Chondrocyte (in vitro differentiated cells): ENCODE results near the gene S100A12. TPM values are rescaled to one million over a fixed set of nuclear protein-coding genes. Genes with fewer than 3 reads are reported as not detected.
"Not testable (repeated sequence)": the region's sequence is repeated elsewhere in the genome, so short reads cannot be mapped to it uniquely, and the experiment has no call there.

Experiments used
- DNase-seq: peaks from one replicate; pipeline ENCODE4 v3.0.0; 2021; ENCODE audit warnings: mixed read lengths, low spot score
- H3K27ac Mint-ChIP-seq: one replicate; pipeline ENCODE4 v1.8.0; 2021; ENCODE audit warnings: mild to moderate bottlenecking, moderate library complexity, mixed read lengths; ENCODE audit not compliant: unreplicated experiment
- H3K27me3 Mint-ChIP-seq: 2 replicates; pipeline ENCODE4 v1.8.0; 2021; ENCODE audit warnings: low read depth, mixed read lengths
- H3K36me3 Mint-ChIP-seq: 2 replicates; pipeline ENCODE4 v1.8.0; 2021; ENCODE audit warnings: low read depth, mixed read lengths
- H3K4me1 Mint-ChIP-seq: 2 replicates; pipeline ENCODE4 v1.8.0; 2021; ENCODE audit warnings: low read depth, mild to moderate bottlenecking, mixed read lengths
- H3K4me3 Mint-ChIP-seq: one replicate; pipeline ENCODE4 v1.8.0; 2021; ENCODE audit warnings: mild to moderate bottlenecking, moderate library complexity, mixed read lengths; ENCODE audit not compliant: unreplicated experiment
- H3K9me3 Mint-ChIP-seq: 2 replicates; pipeline ENCODE4 v1.8.0; 2021; ENCODE audit warnings: low read depth, mixed read lengths
- long read RNA-seq: library from polyadenylated mRNA; stranded (forward); transcript quantifications from one replicate; pipeline ENCODE4 v2.0.0, GENCODE V29; 2021
- total RNA-seq: library from RNA; stranded (reverse); gene quantifications from 3 replicates; pipeline ENCODE4 v1.2.1, GENCODE V29; 2021
- TF ChIP-seq, protein P1 (sequence below): fragments of 200-600 bp; sonication (generic); IDR thresholded peaks from 2 replicates; pipeline ENCODE4 v1.5.0; 2021; ENCODE audit warnings: antibody characterized with exemption, mild to moderate bottlenecking, moderate library complexity

The S100A12 gene
- total RNA-seq, result not detected in 3 replicates
- long read RNA-seq, result 0 reads

DNA sequence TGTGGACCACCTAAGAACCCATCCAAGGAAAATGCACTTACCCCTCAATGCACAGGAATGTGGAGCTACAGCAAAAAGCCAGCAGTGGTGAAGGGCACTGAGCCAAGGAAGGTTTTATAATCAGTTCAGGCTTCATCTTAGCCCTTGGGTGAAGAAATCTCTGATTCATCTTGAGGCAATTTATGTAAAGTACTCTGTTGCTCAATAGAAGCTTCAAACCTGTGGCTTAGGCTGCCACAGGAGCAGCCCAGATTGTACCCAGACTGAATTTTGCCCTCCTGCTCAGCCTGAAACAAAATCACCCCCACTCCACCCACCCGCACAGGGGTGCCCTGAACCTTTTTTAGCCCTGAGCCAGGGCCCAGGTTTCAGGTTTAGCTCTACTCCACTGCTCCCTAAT is at the start of gene S100A12:
S100A12 (minus strand) TSS at position 111 of the 400 bp plus-strand sequence. CDS start 1,029 bp downstream, outside the sequence.
- Mint-ChIP-seq H3K27ac (no peak within 1 kb of the TSS), H3K4me3 (no peak within 1 kb of the TSS), H3K27me3 (peaks cover 14% of the 10 kb centered on the region), H3K9me3 (no peaks in the 10 kb centered on the region), H3K4me1 (no peaks in the 10 kb centered on the region), H3K36me3 (no peaks in the 10 kb centered on the region)
- TF ChIP-seq, protein P1, sequence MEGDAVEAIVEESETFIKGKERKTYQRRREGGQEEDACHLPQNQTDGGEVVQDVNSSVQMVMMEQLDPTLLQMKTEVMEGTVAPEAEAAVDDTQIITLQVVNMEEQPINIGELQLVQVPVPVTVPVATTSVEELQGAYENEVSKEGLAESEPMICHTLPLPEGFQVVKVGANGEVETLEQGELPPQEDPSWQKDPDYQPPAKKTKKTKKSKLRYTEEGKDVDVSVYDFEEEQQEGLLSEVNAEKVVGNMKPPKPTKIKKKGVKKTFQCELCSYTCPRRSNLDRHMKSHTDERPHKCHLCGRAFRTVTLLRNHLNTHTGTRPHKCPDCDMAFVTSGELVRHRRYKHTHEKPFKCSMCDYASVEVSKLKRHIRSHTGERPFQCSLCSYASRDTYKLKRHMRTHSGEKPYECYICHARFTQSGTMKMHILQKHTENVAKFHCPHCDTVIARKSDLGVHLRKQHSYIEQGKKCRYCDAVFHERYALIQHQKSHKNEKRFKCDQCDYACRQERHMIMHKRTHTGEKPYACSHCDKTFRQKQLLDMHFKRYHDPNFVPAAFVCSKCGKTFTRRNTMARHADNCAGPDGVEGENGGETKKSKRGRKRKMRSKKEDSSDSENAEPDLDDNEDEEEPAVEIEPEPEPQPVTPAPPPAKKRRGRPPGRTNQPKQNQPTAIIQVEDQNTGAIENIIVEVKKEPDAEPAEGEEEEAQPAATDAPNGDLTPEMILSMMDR, result no peak
- DNase-seq, result no peak

DNA sequence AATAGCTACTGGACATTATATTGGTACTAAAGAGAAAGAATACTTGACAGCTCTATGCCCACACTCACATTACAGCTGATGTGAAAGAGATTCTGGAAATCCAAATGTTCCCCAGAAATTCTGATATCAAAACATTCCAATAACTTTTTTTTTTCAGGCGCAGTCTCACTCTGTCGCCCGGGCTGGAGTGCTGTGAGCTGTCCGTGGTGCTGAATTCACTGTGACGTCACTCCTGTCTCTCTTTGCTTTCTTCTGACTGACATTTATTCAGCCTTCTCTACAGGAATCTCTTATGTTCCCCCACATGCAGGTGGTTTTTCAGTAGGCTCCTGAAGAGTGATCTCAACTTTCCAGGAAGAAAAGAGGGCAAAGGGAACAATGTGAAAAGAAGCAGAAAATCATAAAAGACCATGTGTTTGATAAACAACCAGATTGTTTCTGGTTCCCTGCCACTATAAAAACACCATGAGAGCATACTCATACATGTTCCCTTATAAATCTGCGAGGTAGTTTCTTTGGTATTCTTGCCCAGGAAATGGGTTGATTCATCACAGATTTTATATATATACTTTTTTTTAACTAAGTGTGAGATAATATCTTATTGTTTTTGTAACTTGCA is 47.1 kb upstream of the S100A12 start:
- no peak for DNase-seq
- Mint-ChIP-seq H3K9me3 (no peaks in the 10 kb centered on the region), H3K27me3 (peaks cover 23% of the 10 kb centered on the region), H3K27ac (no peak overlapping the region), H3K36me3 (no peaks in the 10 kb centered on the region), H3K4me3 (no peak overlapping the region), H3K4me1 (no peaks in the 10 kb centered on the region)
- TF ChIP-seq, protein P1, result no peak

DNA sequence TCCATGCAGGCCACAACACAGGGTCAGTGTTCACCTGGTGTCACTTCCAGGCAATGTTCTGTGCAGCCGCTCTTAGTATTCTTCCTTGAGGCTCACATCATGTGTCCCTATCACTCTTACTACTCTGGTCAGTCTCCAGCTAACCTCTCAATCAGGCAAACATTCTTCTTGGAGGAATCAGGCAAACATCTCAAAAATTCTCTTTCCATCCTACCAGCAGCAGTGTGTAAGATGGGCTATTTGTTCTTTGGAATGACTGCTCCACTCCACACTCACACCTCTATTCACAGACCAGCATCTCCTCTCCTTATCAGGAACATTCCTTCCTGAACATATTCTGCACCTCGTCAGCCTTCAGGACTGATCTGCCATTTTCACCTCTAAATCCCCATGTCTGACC is 44.9 kb upstream of the S100A12 start:
- H3K27me3 Mint-ChIP-seq, result peaks cover 15% of the 10 kb centered on the region
- TF ChIP-seq, protein P1, result no peak
- H3K4me1 Mint-ChIP-seq, result no peaks in the 10 kb centered on the region
- no peak for DNase-seq
- no peak overlapping the region for H3K4me3 Mint-ChIP-seq
- no peaks in the 10 kb centered on the region for H3K36me3 Mint-ChIP-seq
- H3K9me3 Mint-ChIP-seq, result no peaks in the 10 kb centered on the region
- no peak overlapping the region for H3K27ac Mint-ChIP-seq

DNA sequence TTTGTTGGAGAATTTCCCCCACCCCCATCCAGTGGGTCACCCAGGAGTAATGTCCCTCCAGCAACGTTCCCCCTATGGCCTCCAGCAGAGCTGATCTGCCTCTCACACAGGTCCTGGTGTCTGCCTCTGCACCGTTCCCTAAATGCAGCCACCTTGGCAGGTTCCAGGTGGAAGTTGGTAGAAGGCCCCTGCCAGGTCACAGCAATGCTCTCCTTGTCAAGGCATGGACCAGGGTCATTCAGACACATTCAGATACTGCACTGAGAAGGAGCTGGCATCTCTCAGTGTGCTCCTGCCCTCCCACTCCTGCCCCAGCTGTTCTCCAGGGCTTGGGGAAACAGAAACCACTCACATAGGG is 44.0 kb upstream of the S100A12 start:
- H3K9me3 Mint-ChIP-seq, H3K36me3 Mint-ChIP-seq, H3K4me1 Mint-ChIP-seq, DNase-seq, H3K4me3 Mint-ChIP-seq, H3K27ac Mint-ChIP-seq: not testable (repeated sequence)
- H3K27me3 Mint-ChIP-seq, result peaks cover 17% of the 10 kb centered on the region

DNA sequence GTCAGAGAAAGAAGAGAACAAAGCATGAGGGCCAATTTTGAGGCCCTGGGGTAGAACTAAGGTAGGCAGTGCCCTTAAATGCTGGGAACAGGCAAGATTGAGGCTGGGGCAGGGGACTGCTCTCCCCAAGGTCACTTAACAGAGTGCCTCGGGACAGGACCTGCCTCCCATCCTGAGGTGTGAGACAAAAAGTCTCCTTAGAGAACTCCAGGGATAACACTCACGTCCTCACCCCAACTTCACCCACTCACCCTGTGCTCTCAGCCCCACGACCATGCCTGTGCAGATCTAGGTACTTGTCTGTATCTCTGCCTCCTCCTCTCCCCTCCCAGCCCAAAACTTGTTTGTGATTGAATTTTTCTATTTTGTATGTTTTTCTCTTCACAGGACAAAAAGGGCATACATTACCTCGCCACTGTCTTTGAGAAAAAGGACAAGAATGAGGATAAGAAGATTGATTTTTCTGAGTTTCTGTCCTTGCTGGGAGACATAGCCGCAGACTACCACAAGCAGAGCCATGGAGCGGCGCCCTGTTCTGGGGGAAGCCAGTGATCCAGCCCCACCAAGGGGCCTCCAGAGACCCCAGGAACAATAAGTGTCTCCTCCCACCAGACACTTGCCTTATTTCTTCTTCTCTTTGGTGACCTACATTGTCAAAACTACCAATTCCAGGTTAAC is 43.5 kb upstream of the S100A12 start:
- peaks cover 17% of the 10 kb centered on the region for H3K27me3 Mint-ChIP-seq
- not testable (repeated sequence) for H3K27ac Mint-ChIP-seq, H3K36me3 Mint-ChIP-seq, H3K9me3 Mint-ChIP-seq, H3K4me3 Mint-ChIP-seq, DNase-seq, H3K4me1 Mint-ChIP-seq

DNA sequence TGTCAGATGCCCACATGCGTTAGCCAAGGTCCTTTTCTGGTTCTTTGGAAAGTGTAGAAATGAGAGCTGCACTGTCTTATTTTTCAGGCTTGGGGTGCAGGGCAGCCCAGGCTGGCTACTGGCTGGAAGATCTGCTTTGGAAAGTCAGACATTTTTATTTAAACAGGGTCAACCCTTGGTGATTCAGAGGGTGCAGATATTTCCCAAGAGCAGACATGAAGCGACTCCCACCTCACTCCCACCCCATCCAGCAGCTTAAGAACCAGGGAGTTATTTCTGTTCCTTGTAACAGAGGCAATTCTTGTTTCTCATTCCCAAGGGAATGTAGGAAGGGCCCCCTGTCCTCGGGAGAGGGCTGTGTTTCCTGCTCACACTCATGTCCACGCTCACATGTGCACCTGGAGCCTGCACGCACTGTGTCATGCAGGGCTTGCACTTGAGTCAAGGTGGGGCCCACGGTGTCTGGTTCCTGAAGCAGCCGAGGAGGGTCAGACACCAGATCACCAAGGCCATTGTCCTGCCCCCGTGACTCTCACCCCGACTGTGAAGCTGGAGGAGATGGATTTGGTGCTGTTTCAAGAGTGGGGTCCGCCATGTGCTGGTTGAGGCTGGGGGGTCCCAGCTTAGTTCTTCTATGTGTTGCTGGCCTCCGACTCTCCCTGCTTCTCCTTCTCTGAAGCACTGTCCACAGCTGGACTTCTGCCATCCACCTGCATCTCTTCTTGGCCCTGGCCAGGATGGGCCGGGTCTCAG is 41.9 kb upstream of the S100A12 start:
- Mint-ChIP-seq H3K4me1 (no peaks in the 10 kb centered on the region), H3K36me3 (no peaks in the 10 kb centered on the region), H3K27me3 (peaks cover 17% of the 10 kb centered on the region), H3K4me3 (no peak overlapping the region), H3K9me3 (peaks cover 8% of the 10 kb centered on the region), H3K27ac (no peak overlapping the region)
- TF ChIP-seq, protein P1, result no peak
- no peak for DNase-seq
